K562 (cell line): ENCODE results near the gene PDE6C. TPM values are rescaled to one million over a fixed set of nuclear protein-coding genes. Genes with fewer than 3 reads are reported as not detected.

Source experiments
- ESRRB ChIP-seq: fragments of 250-450 bp; sonication (Bioruptor Pico); IDR thresholded peaks from 2 replicates; pipeline ENCODE4 v1.5.0; 2020; ENCODE audit warnings: mild to moderate bottlenecking, moderate library complexity, borderline replicate concordance
- HNRNPK ChIP-seq: fragments of 200-400 bp; formaldehyde crosslinking; IDR thresholded peaks from one replicate; pipeline ENCODE4 v1.6.1; 2018; ENCODE audit warnings: mild to moderate bottlenecking, low read depth, low read length; ENCODE audit not compliant: poor library complexity, severe bottlenecking
- HNRNPUL1 ChIP-seq: fragments of 200-400 bp; formaldehyde crosslinking; IDR thresholded peaks from 2 replicates; pipeline ENCODE4 v1.6.1; 2017; ENCODE audit warnings: low read length
- MBD2 ChIP-seq: sonication (generic); IDR thresholded peaks from 2 replicates; pipeline ENCODE4 v1.6.1; 2016; ENCODE audit warnings: low read depth, borderline replicate concordance
- NFRKB ChIP-seq: fragments of 450-650 bp; IDR thresholded peaks from 2 replicates; pipeline ENCODE4 v1.6.1; 2016; ENCODE audit warnings: low read depth
- NUFIP1 ChIP-seq: fragments of 450-650 bp; IDR thresholded peaks from 2 replicates; pipeline ENCODE4 v1.6.1; 2018; ENCODE audit not compliant: partially characterized antibody
- SMC3 ChIP-seq: conservative IDR thresholded peaks from 2 replicates; pipeline ENCODE4 v1.6.1; 2011; ENCODE audit warnings: low read depth, low read length, improper control_type of control experiment; ENCODE audit not compliant: insufficient read depth
- TARDBP ChIP-seq: fragments of 450-650 bp; IDR thresholded peaks from 2 replicates; pipeline ENCODE4 v1.6.1; 2016
- XRCC3 ChIP-seq: fragments of 450-650 bp; IDR thresholded peaks from 2 replicates; pipeline ENCODE4 v1.6.1; 2017; ENCODE audit warnings: mild to moderate bottlenecking, moderate library complexity
- YBX1 ChIP-seq: fragments of 450-650 bp; IDR thresholded peaks from 2 replicates; pipeline ENCODE4 v1.7.1; 2016; ENCODE audit warnings: mild to moderate bottlenecking
- ZEB2 ChIP-seq: fragments of 450-650 bp; IDR thresholded peaks from 2 replicates; pipeline ENCODE4 v1.6.1; 2016
- ZNF165 ChIP-seq: fragments of 250-450 bp; sonication (Bioruptor Pico); IDR thresholded peaks from 2 replicates; pipeline ENCODE4 v1.4.0; 2020; ENCODE audit warnings: borderline replicate concordance
- ZNF197 ChIP-seq: fragments of 200-800 bp; sonication (Bioruptor generic); IDR thresholded peaks from 2 replicates; pipeline ENCODE4 v1.6.1; 2016; ENCODE audit warnings: low read depth, missing genetic modification characterization, missing compliant biosample characterization
- ZNF274 ChIP-seq: IDR thresholded peaks from 2 replicates; pipeline ENCODE4 v1.6.1; 2011; ENCODE audit warnings: low read depth, mild to moderate bottlenecking, low read length, moderate library complexity, borderline replicate concordance
- polyA plus RNA-seq, 8 experiments: library from polyadenylated mRNA; depleted of rRNA in 4 of 8; stranded (reverse) in 5 of 8; unstranded in 3 of 8; fragments of >200 nt; fragmentation: Nextera tagmentation in 2 of 8; fragmentation: Illumina TruSeq in 1 of 8; extraction: Ambion mirVana in 2 of 8; extraction: Trizol in 1 of 8; gene quantifications; 2 replicates each; pipeline versions ENCODE4 v1.2.1 to v1.2.3, GENCODE V29; 2011 to 2014; ENCODE audit warnings: inconsistent platforms in 1 of 8, missing spikeins in 1 of 8
- total RNA-seq, 7 experiments: library from RNA; depleted of rRNA in 6 of 7; stranded (reverse); fragments of >200 nt in 6 of 7; fragmentation: Illumina TruSeq in 2 of 7; extraction: Trizol in 2 of 7; gene quantifications; 2 replicates each; pipeline versions ENCODE4 v1.2.1 to v1.2.3, GENCODE V29; 2011 to 2021; ENCODE audit warnings: low replicate concordance in 1 of 7
- TF ChIP-seq, protein P1 (sequence below): fragments of 450-650 bp; IDR thresholded peaks from 2 replicates; pipeline ENCODE4 v1.6.1; 2016
- TF ChIP-seq, protein P2 (sequence below): IDR thresholded peaks from 3 replicates; pipeline ENCODE4 v1.6.1; 2011; ENCODE audit warnings: borderline replicate concordance, mild to moderate bottlenecking; ENCODE audit not compliant: insufficient read length, insufficient read depth
- TF ChIP-seq, protein P3 (sequence below): fragments of 450-650 bp; IDR thresholded peaks from 2 replicates; pipeline ENCODE4 v1.6.1; 2018; ENCODE audit not compliant: partially characterized antibody
- TF ChIP-seq, protein P4 (sequence below), 2 experiments: IDR thresholded peaks; 2 replicates each; pipeline ENCODE4 v1.6.1; 2012; ENCODE audit warnings: improper control_type of control experiment in 2 of 2, low read depth in 2 of 2, low read length in 2 of 2, borderline replicate concordance in 1 of 2

Gene PDE6C
- total and polyA plus RNA-seq, 9 of the 15 experiments (the other 6 are each of a cell fraction or from before 2014, with no cell fraction given) = not detected

DNA sequence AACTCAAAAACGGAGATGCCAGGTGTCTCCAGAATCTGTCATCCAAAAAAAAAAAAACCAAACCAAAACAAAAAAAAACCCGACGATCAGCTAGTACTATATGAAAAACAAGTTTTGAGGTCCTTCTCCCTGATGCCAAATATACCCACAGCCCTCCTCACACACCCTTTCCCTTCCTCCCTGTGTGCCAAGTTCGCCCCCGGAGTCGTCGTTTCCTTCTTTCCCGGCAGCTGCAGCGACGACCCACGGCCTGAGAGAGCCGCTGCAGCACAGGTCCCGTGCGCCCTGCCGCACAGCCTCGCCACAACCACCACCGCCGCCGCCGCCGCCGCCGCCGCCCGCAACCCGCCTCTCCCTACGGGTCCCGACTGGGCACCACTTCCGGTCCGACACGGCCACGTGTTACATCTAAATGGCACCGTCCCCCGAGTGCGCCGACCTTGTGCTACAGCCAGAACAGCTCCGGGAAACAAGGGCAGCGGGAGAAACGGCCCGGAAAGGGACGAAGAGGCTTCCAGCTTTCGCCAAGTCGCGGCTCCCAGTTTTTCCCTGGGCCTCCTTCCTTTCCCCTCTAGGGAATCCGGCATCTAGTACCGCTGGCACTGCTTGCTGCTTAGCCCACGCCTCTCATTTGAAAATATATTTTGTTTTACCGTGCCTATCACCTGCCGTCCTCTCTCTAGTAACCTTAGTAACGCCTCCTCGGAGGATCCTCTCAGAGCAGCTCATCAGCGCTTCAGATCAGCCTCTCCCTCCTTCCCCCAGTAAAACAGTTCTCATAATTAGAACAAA lies 90.1 kb downstream of the PDE6C start, which contains the start of gene FRA10AC1 (continued):
- TF ChIP-seq SMC3 (peak; percentile 29; the same call in 1 of the 2 replicates), HNRNPK (no peak), ZNF197 (CRISPR knock-in tag) (peak; percentile 44; the same call in 1 of the 2 replicates), ZEB2 (peak; percentile 97), XRCC3 (no peak), NFRKB (0 out of 2 replicates have a peak, but pooled peaks have one; percentile 32), NUFIP1 (no peak), MBD2 (no peak; the same call in 1 of the 2 replicates), HNRNPUL1 (no peak), ZNF274 (no peak), ZNF165 (CRISPR knock-in tag) (no peak), YBX1 (no peak), TARDBP (no peak), ESRRB (CRISPR knock-in tag) (no peak)
- TF ChIP-seq, protein P1, sequence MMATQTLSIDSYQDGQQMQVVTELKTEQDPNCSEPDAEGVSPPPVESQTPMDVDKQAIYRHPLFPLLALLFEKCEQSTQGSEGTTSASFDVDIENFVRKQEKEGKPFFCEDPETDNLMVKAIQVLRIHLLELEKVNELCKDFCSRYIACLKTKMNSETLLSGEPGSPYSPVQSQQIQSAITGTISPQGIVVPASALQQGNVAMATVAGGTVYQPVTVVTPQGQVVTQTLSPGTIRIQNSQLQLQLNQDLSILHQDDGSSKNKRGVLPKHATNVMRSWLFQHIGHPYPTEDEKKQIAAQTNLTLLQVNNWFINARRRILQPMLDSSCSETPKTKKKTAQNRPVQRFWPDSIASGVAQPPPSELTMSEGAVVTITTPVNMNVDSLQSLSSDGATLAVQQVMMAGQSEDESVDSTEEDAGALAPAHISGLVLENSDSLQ = no peak
- TF ChIP-seq, protein P2, sequence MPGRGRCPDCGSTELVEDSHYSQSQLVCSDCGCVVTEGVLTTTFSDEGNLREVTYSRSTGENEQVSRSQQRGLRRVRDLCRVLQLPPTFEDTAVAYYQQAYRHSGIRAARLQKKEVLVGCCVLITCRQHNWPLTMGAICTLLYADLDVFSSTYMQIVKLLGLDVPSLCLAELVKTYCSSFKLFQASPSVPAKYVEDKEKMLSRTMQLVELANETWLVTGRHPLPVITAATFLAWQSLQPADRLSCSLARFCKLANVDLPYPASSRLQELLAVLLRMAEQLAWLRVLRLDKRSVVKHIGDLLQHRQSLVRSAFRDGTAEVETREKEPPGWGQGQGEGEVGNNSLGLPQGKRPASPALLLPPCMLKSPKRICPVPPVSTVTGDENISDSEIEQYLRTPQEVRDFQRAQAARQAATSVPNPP = no peak
- TF ChIP-seq, protein P3, sequence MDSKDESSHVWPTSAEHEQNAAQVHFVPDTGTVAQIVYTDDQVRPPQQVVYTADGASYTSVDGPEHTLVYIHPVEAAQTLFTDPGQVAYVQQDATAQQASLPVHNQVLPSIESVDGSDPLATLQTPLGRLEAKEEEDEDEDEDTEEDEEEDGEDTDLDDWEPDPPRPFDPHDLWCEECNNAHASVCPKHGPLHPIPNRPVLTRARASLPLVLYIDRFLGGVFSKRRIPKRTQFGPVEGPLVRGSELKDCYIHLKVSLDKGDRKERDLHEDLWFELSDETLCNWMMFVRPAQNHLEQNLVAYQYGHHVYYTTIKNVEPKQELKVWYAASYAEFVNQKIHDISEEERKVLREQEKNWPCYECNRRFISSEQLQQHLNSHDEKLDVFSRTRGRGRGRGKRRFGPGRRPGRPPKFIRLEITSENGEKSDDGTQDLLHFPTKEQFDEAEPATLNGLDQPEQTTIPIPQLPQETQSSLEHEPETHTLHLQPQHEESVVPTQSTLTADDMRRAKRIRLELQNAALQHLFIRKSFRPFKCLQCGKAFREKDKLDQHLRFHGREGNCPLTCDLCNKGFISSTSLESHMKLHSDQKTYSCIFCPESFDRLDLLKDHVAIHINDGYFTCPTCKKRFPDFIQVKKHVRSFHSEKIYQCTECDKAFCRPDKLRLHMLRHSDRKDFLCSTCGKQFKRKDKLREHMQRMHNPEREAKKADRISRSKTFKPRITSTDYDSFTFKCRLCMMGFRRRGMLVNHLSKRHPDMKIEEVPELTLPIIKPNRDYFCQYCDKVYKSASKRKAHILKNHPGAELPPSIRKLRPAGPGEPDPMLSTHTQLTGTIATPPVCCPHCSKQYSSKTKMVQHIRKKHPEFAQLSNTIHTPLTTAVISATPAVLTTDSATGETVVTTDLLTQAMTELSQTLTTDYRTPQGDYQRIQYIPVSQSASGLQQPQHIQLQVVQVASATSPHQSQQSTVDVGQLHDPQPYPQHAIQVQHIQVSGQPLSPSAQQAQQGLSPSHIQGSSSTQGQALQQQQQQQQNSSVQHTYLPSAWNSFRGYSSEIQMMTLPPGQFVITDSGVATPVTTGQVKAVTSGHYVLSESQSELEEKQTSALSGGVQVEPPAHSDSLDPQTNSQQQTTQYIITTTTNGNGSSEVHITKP = peak; percentile 77
- TF ChIP-seq, protein P4, sequence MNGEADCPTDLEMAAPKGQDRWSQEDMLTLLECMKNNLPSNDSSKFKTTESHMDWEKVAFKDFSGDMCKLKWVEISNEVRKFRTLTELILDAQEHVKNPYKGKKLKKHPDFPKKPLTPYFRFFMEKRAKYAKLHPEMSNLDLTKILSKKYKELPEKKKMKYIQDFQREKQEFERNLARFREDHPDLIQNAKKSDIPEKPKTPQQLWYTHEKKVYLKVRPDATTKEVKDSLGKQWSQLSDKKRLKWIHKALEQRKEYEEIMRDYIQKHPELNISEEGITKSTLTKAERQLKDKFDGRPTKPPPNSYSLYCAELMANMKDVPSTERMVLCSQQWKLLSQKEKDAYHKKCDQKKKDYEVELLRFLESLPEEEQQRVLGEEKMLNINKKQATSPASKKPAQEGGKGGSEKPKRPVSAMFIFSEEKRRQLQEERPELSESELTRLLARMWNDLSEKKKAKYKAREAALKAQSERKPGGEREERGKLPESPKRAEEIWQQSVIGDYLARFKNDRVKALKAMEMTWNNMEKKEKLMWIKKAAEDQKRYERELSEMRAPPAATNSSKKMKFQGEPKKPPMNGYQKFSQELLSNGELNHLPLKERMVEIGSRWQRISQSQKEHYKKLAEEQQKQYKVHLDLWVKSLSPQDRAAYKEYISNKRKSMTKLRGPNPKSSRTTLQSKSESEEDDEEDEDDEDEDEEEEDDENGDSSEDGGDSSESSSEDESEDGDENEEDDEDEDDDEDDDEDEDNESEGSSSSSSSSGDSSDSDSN (IDR thresholded peaks at IDR 0.05; ENCODE audit: borderline replicate concordance in 1 of 2, low read depth in 2 of 2, low read length in 2 of 2) = no peak
